Measurements from ENCODE around the gene NLGN1. TPM values are rescaled to one million over a fixed set of nuclear protein-coding genes. Genes with fewer than 3 reads are reported as not detected.

The NLGN1 gene
- total RNA-seq, 1 experiment from 2014 or later = 0.85 TPM

DNA sequence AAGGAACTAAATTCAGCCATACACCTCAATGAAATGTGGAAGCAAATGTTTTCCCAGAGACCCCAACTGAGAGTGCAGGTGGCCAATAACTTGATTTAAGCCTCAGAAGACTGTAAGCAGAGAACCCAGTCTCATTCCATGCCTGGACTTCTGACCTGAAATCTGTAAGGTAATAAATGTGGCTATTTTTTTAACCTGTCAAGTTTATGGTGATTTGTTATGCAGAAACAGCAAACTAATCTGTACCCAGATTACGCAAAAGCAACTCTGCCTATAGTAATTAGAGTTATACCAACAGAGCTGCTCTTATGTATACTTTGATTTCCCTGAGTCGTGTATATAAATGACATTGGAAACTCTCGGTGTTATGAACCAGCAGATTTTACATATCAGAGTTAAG is 927.6 kb downstream of the NLGN1 start:
- ChIA-PET POLR2A (no interaction called here), CTCF (no interaction called here)
- Histone ChIP-seq H3K27ac (ENCODE audit: low read length) (no peak overlapping the region), H3K4me3 (ENCODE audit: low read depth in 2 of 2, low read length in 2 of 2) (no peak overlapping the region), H3K36me3 (ENCODE audit: control insufficient read depth, insufficient read depth, low read length) (no peaks in the 10 kb centered on the region), H3K27me3 (ENCODE audit: control insufficient read depth, insufficient read depth, low read length) (no peaks in the 10 kb centered on the region), H3K9me3 (ENCODE audit: control insufficient read depth, insufficient read depth, low read depth, low read length) (no peaks in the 10 kb centered on the region), H3K4me1 (ENCODE audit: control insufficient read depth, insufficient read depth, low read length) (no peaks in the 10 kb centered on the region)
- intact Hi-C loops (cut with micrococcal nuclease; ENCODE audit: unreplicated experiment) (no loop called here), in situ Hi-C loops (cut with HindIII; ENCODE audit: low pct_unique_long_range_greater_than_20kb, low sequenced_read_pairs) (no loop called here)
- no peak for DNase-seq (ENCODE audit: low read depth, low spot score)
- TF ChIP-seq CTCF (IDR thresholded peaks at IDR 0.05) = no peak
- no peak for TF ChIP-seq REST (IDR thresholded peaks at IDR 0.05; ENCODE audit: insufficient read depth in 1 of 2, low read depth in 2 of 2, low read length in 1 of 2)
- no peak for TF ChIP-seq POLR2AphosphoS5 (IDR thresholded peaks at IDR 0.05; ENCODE audit: low read depth, low read length)
- no peak for TF ChIP-seq SIN3A (IDR thresholded peaks at IDR 0.05; ENCODE audit: borderline replicate concordance, insufficient read depth, low read depth, low read length)
- TF ChIP-seq TCF7L2 (IDR thresholded peaks at IDR 0.05; ENCODE audit: low read depth, low read length) = no peak
- no TSS peak for BruUV-seq (replicated peaks)
- ATAC-seq = no peak

DNA sequence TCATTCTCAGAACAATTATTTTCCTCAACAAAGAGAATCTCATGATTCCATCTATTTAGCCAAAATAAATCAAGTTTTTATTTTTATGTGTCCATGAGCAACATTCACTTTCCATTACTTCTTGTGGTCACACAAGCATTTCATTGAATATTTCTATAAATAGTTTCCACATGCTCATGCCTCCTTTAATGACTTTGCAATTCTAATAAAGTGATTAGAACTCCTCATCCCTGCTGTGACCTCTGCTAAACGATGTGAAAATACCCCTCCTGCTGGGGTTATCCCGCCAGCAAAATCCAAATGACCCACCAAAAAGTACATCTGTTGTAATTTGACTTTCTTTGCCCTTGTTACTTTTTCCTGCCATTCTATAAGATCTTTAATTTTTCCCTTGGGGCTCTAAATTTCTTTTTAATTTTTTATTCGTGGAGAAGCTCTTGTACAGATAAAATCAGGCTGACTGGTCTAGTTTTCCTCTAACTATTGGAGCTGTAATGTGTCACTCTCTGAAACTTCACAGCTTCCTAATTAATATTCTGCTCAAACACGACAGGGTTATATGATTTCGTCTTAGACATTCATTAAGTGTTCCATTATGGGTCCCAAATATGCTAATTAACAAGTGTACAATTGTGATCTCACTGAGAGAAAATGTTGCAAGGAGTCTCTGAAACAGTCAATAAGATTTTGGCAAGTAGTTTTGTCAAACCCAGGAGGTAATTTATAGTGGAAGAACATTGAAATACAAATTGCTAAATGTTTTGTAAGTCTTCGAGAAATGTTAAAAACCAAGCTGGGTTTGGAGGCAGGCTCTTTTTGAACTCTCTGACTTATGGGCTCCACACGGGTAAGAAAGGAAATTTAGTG is 928.5 kb downstream of the NLGN1 start:
- POLR2A ChIA-PET = no interaction called here
- Histone ChIP-seq H3K9me3 (ENCODE audit: control insufficient read depth, insufficient read depth, low read depth, low read length) (no peaks in the 10 kb centered on the region), H3K27ac (ENCODE audit: low read length) (no peak overlapping the region), H3K27me3 (ENCODE audit: control insufficient read depth, insufficient read depth, low read length) (no peaks in the 10 kb centered on the region), H3K4me1 (ENCODE audit: control insufficient read depth, insufficient read depth, low read length) (no peaks in the 10 kb centered on the region), H3K36me3 (ENCODE audit: control insufficient read depth, insufficient read depth, low read length) (no peaks in the 10 kb centered on the region), H3K4me3 (ENCODE audit: low read depth in 2 of 2, low read length in 2 of 2) (no peak overlapping the region)
- no TSS peak for BruUV-seq (replicated peaks)
- in situ Hi-C loops (cut with HindIII; ENCODE audit: low pct_unique_long_range_greater_than_20kb, low sequenced_read_pairs) = no loop called here
- CTCF ChIA-PET = no interaction called here
- DNase-seq (ENCODE audit: low read depth, low spot score) (no peak), ATAC-seq (no peak)
- TF ChIP-seq TCF7L2 (IDR thresholded peaks at IDR 0.05; ENCODE audit: low read depth, low read length) (no peak), POLR2AphosphoS5 (IDR thresholded peaks at IDR 0.05; ENCODE audit: low read depth, low read length) (no peak), SIN3A (IDR thresholded peaks at IDR 0.05; ENCODE audit: borderline replicate concordance, insufficient read depth, low read depth, low read length) (no peak), REST (IDR thresholded peaks at IDR 0.05; ENCODE audit: insufficient read depth in 1 of 2, low read depth in 2 of 2, low read length in 1 of 2) (no peak), CTCF (IDR thresholded peaks at IDR 0.05) (no peak)
- intact Hi-C loops (cut with micrococcal nuclease; ENCODE audit: unreplicated experiment) = no loop called here

All from Panc1 (cell line).